HG02763 (cell line): ENCODE results near the gene ZDHHC13.

Experiments
- ATAC-seq: cut with Tn5 transposase; IDR thresholded peaks from one replicate; pipeline ENCODE4 v1.9.1; 2021; ENCODE audit warnings: mild to moderate bottlenecking, moderate library complexity; ENCODE audit not compliant: unreplicated experiment

ZDHHC13 gene

DNA sequence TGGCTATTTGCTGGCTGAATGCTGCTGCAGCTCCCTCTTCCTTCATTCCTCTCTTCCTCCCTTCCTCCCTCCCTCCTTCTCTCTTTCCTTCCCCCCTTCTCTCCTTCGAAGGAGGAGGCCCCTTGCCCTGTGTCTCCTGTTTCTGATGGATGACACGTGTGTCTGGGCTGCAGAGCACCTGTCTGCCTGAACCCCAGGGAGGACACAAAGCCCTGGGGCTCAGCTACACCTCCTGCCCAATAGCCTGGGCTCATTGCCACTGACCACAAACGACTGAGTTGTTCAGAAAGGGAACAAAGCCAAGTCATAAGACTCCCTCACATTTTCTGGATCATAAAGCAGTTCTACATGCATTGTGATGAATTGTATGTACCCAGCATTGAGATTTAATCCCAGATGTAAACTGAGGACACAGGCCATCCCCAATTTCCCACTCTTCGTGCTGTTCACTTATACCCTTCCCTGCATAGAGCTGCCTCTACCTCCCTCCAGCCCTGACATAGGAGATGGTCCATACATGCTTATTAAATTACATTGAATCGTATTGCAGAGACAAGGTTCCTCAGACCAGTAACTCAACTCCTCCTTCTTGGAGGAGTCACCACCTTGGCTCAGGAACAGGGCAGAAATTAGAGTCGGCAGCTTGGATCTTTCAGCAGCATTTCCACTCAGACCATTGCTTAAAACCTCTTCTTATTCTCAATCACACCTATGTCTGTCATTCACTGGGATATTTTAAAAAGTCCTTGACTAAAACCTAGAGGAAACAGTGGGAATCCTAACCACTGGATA, 83.6 kb downstream of the ZDHHC13 start:
- ATAC-seq, result no peak

DNA sequence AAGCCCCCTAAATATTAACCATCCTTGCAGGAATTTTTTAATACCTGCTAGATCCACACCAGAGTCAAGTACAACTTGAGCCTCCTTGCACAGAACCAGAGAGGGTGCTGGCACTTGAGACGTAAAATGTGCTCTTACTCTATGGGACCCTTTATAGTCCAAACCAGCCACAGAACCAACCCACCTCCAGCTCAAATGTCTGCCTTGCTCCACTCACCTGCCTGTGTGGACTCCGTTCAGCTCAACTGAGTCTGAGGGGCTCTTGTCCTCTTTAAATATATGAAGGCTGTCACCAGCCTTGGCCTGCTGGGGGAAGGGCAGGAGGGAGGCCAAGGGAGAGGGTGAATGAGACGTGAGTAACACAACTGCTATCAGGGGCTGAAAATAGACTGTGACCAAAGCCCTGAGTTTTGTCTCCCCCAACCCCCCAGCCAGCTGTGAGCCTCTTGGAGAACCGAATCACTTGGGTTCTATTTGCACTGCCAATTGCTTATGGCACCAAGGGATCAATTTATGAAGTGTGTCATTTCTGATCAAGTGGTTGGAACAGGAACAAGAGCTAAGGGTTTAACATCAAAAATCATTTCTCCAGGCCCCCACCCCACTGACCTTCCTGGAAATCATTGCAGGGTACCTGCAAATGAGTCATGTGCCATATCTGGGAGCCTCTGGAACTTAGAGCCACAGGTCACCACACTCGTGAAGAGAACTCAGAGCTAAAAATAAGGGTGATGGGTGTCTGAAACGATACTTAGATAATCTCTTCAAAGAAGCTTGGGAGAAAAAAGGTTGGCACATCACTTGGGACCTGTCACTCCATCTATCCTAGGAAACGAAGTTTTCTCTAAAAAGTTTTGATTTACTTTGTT, 85.0 kb downstream of the ZDHHC13 start, which contains the start of gene CSRP3:
Gene CSRP3 (minus strand): TSS at position 247 of the 869 bp plus-strand sequence. CDS start 9,535 bp downstream, outside the sequence.
- no peak for ATAC-seq

DNA sequence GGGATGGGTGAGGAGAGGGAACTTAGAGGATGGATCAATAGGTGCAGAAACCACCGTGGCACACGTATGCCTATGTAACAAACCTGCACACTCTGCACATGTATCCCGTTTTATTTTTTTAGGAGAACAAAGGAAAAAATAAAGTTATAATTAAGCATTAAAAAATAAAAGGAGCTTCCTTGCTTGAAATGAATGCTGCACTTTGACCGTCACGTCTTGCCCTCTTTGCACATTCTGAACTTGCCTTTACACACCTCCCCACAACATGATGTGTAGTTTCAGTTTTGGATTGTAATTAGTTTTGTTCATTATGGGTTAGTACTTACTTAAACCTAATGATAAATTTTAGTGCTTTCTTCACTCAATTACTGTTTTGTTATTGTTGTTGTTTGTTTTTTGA, 87.9 kb downstream of the ZDHHC13 start:
- no peak for ATAC-seq

DNA sequence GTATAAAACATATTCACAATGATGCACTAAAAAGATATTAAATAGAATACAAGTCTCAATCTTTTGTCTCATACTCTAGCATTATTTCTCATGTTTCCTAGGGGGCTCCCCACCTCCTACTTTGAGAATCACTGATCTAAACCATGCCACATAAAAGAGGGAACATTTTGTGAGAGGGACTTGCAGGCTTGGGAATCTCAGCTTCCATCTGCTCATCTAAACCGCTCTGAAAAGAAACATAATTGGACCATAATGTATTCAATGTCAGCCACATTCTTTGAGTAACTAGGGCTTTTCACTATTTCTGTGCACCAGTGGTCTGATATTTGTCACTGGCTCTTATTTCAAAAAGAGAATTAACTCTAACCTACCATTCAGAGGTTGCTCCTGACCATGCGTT, 91.2 kb downstream of the ZDHHC13 start:
- ATAC-seq, result no peak

DNA sequence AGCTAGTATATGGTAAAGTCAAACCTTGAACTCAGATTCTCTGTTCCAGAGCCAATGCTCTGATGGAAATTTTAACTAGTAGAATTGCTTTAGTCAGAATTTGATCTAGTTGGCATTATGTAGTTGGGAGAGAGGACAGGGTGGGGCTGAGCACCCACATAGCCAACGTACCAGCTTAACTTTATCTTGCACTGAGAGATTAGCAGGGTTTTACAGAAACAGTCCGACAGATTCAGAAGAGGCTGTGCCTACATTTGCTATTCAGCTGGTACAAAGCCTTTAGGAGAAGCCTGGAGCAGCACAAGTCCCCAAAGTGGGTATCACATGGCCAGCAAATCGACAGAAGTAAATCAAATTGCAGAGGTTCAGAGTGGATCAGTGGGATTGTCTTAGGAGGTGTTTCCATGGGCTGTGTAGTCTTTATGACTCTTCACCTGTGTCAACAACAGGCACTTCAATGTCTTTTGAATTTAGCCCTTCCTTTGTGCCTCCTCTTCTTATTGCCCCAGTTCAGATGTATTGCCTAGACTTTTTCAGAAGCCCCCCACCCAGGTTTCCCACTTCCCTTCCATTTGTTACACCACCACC, 92.1 kb downstream of the ZDHHC13 start:
- no peak for ATAC-seq

DNA sequence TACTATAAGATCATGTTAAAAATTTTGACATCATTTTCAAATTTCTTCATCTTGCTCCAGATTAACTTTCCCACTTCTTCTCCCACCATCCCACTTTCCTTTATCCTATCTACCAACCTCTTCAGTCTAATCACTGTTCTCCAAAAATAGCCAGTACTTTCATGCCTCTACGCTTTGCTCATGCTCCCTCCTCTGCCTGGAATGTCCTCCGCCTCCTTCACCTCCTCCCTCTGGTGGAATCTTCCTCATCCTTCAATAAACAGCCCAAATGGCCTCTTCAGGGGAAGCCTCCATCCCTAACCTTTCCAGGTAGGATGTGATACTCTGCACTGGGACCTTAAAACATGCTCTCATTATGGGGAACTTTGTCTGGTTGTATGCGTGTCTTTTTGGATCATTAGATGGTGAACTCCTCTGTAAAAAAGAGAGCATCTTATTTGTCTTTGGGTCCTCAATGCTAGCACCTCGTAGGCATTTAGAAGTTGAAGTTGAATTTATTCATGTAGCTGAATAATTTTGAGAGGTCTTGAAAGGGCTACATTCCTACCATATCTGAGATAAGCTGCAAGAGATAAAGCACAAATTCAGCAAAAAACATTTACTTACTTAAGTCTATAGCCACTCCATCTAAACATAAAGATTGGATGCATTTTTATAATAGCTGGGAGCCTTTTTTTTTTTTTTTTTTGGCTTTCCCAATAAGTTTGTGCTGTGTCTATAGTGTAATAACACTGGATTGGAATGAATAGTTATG, 92.8 kb downstream of the ZDHHC13 start:
- no peak for ATAC-seq

DNA sequence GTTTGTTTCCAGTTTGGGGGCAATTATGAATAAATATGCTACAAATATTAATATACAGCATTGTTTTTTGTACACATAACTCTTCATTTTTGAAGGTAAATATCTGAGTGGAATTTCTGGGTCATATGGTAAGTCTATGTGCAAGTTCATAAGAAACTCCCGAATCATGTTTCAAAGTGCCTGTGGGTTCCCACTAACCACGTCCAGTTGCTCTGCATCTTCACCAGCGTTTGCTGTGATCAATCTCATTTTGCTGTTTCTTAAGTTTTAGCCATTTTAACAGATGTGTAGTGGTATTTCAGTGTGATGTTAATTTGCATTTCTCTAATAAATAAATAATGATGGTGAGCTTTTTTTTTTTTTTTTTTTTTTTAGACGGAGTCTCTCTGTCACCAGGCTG, 99.1 kb downstream of the ZDHHC13 start:
- ATAC-seq, result no peak

DNA sequence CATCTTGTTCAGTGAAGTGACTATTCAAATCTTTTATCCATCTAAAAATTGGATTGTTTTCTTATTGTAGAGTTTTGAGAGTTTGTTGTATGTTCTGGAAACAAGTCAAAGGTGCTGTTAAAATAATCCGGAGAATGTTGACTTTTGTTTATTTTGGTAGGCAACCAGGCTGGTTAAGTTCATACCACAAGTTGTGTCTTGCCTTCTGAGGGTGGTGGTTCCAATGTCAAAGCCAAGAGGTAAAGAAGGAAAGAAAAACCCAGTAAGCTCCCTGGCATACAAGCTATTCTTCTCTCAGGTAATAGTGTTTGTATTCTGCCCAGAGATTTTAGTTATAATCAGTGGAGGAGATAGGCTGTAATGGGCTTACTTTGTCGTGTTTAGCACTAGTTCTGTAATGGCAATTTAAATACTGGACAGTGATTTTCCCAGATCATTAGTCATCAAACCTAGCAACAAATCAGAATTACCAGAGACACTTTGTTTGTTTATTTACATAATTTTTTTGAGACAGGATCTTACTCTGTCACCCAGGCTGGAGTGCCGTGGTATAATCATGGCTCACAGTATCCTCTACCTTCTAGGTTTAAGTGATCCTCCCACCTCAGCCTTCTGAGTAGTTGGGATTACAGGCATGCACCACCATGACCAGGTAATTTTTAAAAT, 99.9 kb downstream of the ZDHHC13 start:
- ATAC-seq, result no peak

DNA sequence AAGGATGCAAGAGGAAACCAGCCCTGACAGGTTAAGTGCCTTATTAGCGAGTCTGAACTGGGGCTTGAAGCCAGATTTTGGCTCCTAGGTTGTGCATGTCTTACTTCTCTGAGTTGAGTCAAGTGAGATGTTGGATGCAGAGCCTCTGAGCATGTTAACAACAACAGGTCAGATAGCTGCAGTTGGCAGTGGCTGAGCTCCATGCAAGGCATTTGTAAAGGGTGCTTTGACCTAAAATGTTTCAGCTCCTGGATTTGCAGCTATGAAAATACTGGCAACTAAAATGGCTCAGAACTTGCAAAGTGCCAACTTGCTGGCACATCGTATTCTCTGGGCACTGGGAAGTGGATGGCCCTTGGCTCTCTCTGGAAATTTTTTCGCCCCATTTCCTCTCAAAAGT, 101.2 kb downstream of the ZDHHC13 start:
- ATAC-seq, result no peak

DNA sequence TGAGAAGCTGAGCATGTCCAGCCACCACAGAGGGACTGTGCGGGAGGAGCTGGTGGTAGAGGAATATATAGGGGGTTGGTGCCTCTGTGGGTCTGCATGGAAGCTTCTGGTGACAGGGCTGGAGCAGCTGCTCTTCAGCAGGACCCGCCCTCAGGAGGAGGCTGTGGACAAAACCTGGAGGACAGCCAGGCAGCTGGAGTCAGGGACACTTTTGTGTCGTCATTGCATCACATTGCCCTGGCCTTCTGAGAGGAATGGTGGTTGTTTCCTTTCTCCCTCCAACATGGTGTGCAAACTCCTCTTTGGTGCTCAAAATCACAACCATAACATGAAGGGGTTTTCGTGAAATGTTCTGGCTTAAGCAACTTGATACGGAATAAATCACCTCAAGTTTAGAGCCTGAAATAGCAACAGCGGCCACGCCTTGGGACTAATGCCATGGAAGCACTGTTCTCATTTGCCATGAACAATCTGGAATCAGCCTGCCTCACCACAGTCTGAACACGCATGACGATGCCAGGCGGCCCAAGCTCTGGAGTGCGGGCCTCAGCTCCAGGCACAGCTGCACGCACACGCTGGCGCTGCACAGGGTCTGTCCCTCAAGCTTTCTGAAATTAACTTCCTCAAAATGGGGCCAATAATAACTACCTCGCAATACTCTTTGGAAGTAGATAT, 102.0 kb downstream of the ZDHHC13 start:
- no peak for ATAC-seq

DNA sequence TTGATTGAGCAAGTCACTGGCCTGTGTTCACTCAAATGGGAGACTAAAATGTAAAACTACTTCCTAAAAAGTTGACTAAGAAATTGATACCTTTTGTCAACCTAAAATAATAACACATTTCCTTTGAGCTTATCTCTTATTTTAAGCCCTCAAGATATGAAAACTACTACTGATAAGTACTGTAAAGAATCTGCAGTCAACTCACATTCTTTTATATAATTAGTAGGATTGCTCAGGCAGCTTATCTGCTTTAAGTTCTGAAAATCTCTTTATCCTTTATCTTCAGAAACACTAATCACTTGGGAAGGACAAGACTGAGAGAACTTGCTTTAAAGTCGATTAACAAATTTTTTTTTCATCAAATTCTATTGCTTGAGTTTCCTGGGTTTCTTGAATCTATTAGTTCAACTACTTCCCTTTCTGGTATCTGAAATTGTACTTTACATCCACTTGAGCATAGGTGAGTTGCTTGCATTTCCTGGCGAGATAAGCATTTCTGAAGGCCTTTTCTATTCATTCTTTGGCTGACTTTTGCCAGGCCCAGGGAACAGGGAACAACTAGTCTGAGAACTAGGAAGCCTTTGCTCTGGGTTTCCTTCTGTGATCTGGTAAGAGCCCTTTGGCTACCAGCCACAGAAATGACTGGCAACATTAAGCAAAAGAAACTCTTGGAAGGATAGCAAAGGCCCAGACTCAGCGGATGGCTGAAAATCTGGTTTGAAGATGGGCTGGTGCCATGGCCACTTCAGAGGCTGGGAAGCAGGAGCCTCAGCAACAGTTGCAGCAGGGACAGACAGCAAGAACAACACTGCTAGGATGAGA, 104.1 kb downstream of the ZDHHC13 start:
- ATAC-seq, result no peak

DNA sequence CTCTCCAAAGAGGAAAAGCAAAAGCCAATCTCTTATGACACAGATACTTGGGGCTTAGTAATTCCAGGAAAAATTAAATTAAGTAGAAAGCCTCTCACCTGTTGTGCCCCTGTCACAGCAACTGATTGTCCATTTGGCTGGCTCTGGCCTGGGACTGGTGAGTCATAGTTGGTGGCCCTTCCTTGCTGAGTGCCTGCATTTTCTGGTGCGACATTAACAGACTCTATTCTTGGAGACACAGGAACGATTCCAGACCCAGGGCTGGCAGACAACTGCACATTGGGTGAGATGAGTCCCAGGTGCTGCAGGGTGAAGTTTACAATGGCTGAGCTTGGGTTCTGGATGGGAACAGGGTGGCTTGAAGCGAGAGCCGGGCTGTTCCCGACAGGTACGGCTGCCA, 108.2 kb downstream of the ZDHHC13 start:
- no peak for ATAC-seq

DNA sequence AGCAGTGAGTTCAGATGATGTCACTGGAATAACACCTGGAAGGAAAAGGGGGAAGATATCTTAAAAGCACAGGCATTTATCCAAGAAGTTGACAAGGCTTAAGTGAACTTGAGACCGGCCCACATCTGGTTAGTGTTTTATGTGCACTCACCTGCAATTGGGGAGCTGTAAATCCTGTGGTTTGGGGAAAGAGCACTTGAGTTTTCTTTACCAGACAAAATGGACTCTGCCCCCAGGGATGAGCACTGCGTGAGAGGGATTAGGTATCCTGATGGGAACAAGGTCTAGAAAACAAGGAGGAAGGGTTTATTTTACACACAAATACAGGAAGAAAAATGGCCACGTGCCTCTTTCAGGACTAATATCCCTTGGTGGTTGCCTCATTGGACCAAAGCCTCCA, 108.6 kb downstream of the ZDHHC13 start:
- no peak for ATAC-seq
